T-helper 9 cell (primary cell): ENCODE measurements around the gene ANKRD49.
"Not testable (repeated sequence)": the region's sequence is repeated elsewhere in the genome, so short reads cannot be mapped to it uniquely, and the experiment has no call there.

Experiments
- DNase-seq: peaks from one replicate; pipeline ENCODE4 v3.0.0-alpha.2; 2020
- total RNA-seq, 2 donors: gene quantifications; one replicate each; lab custom pipeline; 2026; lab: John Stamatoyannopoulos, UW

Gene ANKRD49, protein sequence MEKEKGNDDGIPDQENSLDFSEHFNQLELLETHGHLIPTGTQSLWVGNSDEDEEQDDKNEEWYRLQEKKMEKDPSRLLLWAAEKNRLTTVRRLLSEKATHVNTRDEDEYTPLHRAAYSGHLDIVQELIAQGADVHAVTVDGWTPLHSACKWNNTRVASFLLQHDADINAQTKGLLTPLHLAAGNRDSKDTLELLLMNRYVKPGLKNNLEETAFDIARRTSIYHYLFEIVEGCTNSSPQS
- total RNA-seq = 37.6 to 63.2 reads per million in 2 donors

- DNase-seq = peak; percentile 93
Observed at GRCh38 chr11:94493281-94494125, at the start of gene ANKRD49, which contains the start of gene MRE11. Gene ANKRD49 (plus strand): TSS chr11:94493984. CDS start chr11:94496694, 2,710 bp downstream. Gene MRE11 (minus strand): TSS chr11:94493844. CDS start chr11:94492801, 1,043 bp downstream.

DNA sequence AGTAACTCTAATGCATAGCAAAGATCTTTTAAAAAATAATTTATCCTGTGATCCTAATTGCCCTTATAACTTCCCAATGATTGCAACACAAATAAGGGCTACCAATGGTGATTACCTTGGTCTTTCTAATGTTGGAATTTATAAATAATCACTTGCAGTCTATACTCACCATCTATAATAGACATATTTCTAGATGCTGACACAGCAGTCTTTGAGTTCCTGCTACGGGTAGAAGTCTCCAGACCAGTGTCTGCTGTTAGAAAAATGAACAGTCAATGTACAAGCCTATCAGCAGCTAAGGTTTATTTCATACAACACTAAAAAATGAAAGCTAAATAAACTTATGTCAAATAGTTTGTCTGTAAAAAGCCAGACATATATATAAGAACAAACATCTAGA is 48.1 kb upstream of the ANKRD49 start:
- no peak for DNase-seq

- no peak for DNase-seq
Observed at GRCh38 chr11:94447149-94447548, 46.6 kb upstream of the ANKRD49 start.

GRCh38 chr11:94449029-94449428 is 44.8 kb upstream of the ANKRD49 start:
- no peak for DNase-seq

DNA sequence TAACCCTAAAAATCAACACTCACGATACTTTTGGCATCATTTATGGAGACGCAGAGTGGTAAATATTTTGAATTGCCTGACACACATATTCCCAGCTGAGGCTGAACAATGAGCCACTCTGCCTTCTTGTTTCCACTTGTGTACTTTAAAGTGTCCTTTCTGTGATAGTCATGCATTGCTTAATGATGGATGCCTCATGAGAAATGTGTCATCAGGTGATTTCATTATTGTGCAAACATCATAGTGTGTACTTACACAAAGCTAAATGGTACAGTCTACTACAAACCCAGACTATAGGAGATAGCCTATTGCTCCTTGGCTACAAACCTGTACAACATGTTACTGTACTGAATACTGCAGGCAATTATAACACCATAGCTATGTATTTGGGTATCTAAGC is 44.3 kb upstream of the ANKRD49 start:
- DNase-seq = no peak

- no peak for DNase-seq
Observed at GRCh38 chr11:94450048-94450447, 43.7 kb upstream of the ANKRD49 start.

DNA sequence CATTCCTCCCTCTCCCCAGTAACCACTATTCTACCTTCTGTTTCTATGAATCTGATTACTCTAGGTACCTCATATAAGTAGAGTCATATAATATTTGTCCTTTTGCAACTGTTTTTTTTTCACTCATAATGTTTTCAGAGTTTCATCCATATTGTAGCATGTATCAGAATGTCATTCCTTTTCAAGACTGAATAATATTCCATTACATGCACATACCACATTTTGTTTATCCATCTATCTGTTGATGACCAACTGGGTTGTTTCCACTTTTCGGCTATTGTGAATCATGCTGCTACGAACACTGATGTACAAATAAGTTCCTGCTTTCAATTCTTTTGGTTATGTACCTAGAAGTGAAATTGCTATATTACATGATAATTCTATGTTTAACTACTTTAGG is 40.8 kb upstream of the ANKRD49 start:
- no peak for DNase-seq

GRCh38 chr11:94454301-94454700 is 39.5 kb upstream of the ANKRD49 start:
- DNase-seq = no peak

GRCh38 chr11:94455861-94456260 is 37.9 kb upstream of the ANKRD49 start:
- DNase-seq = no peak

DNA sequence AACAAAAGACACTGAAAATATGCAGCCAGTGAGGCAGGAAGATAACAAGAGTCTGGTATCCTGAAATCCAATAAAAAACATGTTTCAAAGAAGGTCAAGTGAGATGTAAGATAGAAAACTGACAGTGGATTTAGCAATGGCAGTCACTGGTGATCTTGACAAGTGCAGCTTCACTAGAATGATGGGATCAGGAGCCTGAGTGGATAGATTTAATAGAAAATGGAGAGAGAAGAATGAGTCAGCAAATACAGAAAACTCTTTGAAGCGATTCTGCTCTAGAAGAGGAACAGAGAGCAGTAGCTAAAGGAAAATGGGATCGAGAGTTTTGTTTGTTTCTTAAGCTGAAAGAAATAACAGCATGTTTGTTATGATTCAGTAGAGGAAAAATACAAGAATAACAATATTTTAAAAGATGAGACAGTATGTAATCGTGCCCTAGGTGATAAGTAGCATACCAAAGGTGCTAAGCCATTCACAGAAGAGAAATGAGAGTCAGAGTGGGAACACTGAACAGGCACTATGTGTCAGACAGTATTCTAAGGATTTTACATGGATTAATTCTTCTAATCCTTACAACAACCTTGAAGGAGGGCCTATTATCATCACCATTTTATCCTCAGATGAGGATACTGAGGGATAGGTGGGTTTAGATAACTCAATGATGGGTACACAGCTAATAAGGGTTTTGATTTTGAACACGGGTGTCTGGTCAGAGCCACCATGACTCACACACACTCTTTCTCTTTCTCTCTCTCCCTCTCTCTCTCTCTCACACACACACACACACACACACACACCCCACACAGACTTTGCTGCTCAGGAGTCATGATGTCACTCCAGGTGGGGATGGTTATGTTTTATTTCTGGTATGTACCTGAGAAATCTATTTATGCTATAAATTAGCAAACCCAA is 36.4 kb upstream of the ANKRD49 start:
- no peak for DNase-seq

- DNase-seq = no peak
Observed at GRCh38 chr11:94459576-94459975, 34.2 kb upstream of the ANKRD49 start.

DNA sequence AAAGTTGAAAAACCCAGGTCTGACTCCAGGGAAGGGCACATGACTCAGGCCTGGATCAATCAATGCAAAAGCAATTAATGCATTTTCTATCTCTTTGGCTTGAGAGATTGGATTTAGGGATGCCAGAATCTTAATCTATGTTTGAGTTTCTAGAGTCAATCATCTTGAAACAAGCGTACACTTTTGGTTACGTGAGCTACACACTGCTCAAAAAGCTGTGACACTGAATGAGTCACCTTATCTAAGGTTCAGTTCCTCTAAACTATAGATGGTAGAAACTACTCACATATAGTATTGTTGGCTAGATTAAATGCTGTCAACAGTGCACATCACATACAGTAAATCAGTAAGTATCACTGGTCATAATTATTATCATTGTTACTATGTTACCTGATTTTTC is 24.4 kb upstream of the ANKRD49 start:
- DNase-seq = no peak

DNA sequence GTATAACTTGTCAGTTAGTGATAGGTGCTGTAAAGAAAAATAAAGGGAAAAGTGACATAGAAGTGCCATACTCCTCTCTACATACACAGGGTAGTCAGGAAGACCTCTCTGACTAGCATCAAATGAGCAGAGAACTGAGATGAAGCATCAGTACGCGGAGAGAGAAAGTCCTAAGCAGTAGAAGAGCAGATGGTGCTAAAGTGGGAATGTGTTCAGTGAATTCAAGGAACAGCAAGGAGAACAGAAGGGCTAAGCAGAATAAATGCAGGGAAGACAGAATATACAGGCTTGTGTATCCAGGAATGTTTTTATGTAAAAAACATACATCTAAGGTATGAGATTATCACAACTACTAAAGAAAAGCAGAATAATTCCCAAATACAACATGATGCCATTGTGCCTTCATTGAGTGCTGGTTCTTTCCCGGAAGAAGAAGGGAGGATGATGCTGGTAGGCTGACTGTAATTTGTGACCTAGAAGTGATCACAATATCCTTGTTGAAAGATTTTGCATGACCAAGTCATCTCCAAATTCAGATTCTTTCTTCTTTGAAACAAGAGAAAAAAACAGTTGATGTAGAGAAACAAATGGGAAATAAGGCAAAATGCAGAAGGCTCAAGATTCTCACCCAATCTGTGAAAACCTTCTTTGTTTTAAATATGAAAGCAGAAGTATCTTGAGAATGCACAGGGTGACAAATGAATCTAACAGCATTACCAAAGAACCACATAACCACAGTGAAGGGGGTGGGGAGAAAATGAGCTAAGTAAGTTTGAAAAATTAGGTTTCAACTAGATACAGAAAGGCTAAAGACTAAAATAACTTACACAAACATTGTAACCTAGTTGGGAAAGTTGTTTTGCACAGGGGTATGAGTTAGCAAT is 20.6 kb upstream of the ANKRD49 start:
- no peak for DNase-seq

DNA sequence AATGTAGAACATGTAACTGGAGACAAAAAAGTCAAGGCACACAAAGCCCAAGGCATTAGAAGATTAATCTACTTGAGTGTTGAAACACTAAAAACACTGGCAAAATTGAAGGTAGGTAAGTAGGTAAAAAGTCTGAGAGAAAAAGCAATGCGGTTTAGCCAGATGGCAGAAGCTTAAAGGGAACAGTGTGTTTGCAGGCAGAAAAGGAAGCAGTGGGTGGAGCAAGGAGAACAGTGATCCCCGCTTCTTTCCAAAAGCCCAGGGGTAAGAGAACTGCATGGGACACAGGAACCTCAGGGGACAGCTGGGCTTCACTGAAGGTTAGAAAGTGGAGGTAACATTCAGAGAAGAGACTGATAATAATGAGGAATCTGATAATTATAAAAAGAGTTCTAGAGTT is 16.2 kb upstream of the ANKRD49 start:
- no peak for DNase-seq

- DNase-seq = no peak
Observed at GRCh38 chr11:94481342-94481741, 12.4 kb upstream of the ANKRD49 start.

DNA sequence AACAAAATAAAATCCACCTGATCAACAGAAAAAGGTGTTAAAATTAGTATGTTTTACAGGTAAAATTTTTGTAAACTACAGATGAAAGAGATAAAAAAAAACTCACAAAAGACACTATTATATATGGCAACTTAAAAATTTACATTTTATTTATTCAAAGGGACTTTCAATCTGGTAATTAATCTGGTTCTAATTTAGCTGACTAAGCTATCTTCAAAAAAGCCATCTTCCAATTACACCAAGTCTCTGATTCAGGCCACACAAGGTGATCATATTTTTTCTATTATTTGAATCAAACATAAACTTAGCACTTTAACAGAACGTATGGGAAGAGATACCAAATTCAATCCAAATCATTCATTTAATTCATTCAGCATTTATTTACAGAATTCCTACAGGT is 7.7 kb upstream of the ANKRD49 start:
- no peak for DNase-seq

- DNase-seq = no peak
Observed at GRCh38 chr11:94494126-94494680, 419 bp downstream of the ANKRD49 start.

GRCh38 chr11:94500181-94500580 is 6.4 kb downstream of the ANKRD49 start:
- DNase-seq = no peak

DNA sequence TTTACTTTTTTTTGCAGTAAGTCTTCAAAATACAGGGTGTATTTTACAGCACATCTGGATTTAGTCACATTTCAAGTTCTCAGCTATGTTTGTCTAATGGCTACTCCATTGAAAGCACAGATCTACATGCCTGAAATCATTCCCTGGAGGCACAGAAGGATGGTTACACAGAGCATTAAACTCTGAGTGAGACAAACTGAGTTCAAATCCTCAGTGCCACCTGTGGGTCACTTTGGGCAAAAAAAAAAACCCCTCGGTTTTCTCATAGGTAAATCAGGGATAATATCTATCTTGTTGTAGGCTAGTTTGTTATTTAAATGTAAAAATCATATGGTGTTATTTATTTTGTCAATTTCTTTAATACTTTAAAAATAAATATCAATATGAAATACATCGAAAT is 7.7 kb downstream of the ANKRD49 start:
- DNase-seq = no peak

DNA sequence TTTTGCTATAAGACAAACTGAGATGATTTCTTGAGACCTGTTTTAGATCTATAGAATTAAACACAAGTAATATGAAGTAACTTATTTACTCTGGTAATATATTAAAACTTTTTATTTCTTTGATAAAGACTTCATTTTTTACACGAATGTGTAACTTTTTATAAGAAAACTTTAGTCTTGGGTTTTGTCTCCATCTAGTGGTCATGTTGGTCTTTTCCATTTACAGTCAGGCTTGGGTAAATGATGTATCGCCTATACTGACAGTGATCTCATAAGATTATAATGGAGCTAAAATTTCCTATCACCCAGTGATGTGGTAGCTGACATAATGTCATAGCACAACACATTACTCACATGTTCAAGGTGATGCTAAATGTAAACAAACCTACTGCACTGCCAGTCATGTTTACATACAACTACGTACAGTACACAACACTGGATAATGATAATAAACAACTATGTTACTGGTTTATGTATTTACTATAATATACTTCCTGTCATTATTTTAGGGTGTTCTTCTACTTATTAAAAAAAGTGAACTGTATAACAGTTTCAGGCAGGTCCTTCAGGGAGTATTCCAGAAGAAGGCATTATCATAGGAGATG is 11.0 kb downstream of the ANKRD49 start:
- DNase-seq = no peak

DNA sequence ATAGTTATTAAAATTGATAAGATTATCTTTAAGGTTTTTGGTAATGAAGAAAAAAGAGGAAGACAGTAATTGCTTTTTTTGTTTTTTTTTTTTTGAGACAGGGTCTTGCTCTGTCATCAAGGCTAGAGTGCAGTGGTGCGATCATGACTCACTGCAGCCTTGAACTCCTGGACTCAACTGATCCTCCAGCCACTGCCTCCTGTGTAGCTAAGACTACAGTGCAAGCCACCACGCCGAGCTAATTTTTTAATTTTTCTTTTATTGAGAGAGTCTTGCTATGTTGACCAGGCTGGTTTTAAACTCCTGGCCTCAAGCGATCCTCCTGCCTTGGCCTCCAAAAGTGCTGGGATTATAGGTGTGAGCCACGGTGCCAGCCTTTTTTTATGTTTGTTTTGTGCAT is 12.7 kb downstream of the ANKRD49 start:
- not testable (repeated sequence) for DNase-seq
